HG03196 (cell line): ENCODE measurements around the gene MMP24OS.
A peak's percentile ranks its signal among the peaks of the same experiment; 100 is the strongest.
"Not testable (repeated sequence)": the region's sequence is repeated elsewhere in the genome, so short reads cannot be mapped to it uniquely, and the experiment has no call there.

ENCODE experiments used
- ATAC-seq: cut with Tn5 transposase; IDR thresholded peaks from one replicate; pipeline ENCODE4 v1.9.1; 2021; ENCODE audit not compliant: unreplicated experiment

MMP24OS gene

DNA sequence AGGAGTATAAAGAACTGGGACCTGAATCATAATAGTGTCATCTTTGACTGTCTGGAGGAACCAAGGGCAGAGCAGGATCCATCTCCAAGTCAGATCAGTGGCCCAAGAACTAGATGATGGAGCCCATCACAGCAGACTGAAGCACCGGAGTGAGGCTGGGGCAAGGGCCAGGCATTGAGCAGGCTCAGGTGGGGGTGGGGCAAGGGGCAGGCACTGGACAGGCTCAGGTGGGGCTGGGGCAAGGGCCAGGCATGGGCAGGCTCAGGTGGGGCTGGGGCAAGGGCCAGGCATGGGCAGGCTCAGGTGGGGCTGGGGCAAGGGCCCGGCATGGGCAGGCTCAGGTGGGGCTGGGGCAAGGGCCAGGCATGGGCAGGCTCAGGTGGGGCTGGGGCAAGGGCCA, 25.3 kb downstream of the MMP24OS start:
- not testable (repeated sequence) for ATAC-seq

DNA sequence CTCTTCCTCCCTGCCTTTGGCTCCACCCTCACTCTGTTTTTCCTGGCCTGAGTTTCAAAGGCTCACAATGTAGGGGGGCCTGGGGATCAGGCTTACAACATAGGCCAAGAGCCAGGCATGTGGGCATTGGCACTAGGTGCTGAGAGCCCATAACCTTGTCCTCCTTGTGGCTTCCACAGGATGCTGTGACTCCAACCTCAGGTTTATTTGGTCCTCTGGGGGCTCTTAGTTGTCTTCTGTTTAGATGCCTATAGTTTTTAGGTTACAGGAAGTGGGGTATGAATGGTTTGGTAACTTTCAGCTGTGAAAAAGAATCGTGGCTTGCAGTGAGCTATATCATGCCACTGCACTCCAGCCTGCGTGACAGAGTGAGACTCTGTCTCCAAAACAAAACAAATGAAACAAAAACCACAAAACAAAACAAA, 25.9 kb downstream of the MMP24OS start:
- ATAC-seq: peak; percentile 61

DNA sequence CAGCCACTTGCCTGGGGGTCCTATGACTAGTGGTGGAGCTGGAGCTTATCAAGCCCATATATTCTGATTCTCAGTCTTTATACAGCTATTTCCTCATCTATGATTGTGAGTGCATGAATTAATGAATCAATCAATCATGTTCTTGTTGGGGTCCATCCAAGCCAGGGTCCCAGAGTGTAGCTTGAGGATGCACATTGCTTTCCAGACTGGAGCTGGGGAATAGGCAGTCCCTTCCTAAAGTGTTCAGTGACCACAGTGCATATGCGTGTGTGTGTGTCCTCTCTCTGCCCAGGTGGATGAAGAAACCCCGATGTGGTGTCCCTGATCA, 26.3 kb downstream of the MMP24OS start:
- no peak for ATAC-seq

- no peak for ATAC-seq
These were observed 29.1 kb downstream of the MMP24OS start for GRCh38 chr20:35248641-35249475.

GRCh38 chr20:35246723-35247122, 31.2 kb downstream of the MMP24OS start:
- no peak for ATAC-seq

DNA sequence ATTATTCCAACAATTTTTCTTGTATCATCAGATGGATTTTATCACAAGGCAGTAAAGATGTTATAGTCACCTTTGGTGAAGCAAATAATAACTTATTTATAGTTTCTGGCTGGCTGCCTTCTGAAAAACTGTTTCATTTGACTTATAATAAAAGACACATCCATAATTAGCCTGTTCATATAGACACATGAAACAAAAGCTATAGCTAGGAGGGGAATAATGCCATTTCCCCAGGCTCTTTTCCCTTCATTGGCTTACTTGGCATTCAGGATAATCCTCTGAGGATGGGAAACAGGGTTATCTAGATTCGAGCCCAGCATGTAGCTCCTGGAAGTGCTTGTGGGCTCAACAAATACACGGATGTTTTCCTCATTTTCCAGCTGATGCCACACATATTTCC, 33.9 kb downstream of the MMP24OS start:
- ATAC-seq: no peak

DNA sequence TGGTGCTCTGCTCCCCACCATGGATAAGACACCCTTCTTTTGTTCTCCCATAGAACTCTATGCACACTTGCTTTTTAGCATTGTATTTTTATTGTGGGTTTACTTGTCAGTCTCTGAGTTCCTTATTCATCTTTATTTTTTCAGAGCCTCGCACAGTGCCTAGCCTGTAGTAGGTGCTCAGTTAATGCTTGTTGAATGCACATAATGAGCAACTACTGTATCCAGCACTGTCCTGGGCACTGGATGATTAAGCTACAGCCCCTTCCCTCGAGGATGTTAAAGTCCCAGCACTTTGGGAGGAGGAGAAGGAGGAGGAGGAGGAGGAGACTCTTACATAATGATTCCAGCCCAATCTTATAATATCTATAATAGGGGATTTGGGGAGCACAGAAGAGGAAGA, 34.6 kb downstream of the MMP24OS start:
- ATAC-seq: no peak

- ATAC-seq: no peak
These were observed 37.1 kb downstream of the MMP24OS start for GRCh38 chr20:35240811-35241293.

GRCh38 chr20:35240083-35240810, 37.7 kb downstream of the MMP24OS start:
- no peak for ATAC-seq

DNA sequence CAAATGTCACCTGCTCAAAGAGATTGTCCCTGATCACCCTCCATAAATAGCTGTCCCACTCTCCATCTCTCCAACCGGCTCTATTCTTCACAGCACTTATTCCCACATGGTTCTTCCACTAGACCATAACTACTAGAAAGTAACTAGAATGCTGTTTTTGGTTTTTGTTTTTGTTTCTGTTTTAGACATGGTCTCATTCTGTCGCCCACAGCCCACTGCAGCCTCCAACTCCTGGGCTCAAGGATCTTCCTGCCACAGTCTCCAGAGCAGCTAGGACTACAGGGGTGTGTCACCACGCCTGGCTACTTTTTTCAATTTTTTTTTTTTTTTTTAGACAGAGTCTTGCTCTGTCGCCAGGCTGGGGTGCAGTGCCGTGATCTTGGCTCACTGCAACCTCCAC, 39.2 kb downstream of the MMP24OS start:
- no peak for ATAC-seq

- ATAC-seq: no peak
These were observed 39.8 kb downstream of the MMP24OS start for GRCh38 chr20:35238170-35238569.

GRCh38 chr20:35237486-35237885, 40.4 kb downstream of the MMP24OS start:
- no peak for ATAC-seq

DNA sequence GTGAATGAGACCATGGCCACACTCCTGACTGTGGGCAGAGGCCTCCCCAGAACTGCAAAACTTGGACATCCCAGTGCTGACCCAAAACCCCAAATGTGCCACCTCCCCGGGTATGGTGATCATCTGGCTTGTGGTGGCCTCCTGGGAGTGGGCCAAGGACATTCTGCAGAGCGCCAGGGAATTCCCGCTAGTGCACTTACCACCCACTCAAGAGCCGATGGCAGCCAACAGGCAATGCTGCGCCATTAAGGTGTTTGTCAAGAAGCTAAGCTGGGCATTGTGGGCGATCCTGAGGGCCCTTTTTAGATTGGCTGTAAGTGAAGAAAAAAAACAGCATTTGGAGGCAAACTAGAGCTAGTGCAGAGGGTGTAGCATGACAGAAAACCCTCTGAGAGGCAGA, 42.0 kb downstream of the MMP24OS start:
- no peak for ATAC-seq

DNA sequence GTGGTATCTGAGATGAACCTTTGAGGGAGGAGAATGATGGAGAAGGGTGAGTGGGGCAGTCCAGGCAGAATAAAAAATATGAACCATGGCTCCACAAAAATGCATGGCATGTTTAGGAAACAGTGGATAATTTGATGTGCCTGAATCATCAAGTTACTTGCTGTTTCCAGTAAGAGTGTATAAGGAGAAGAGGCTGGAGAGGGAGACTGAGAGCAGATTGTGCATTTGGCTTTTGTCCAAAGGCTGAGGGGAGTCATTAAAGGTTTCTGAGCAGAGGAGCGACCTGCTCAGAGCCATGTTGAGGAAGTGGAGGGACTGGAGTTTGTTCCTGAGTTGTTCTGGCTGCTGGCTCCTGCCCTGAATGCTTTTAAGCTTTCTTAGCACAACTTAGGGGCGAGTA, 45.3 kb downstream of the MMP24OS start:
- no peak for ATAC-seq

- ATAC-seq: no peak
These were observed 50.8 kb downstream of the MMP24OS start for GRCh38 chr20:35226884-35227681.
